Cardiac fibroblast (primary cell): Measurements from ENCODE around the gene TRIM52.

ENCODE experiments used
- DNase-seq, 2 donors: peaks; one replicate each; pipeline versions ENCODE4 v3.0.0 to v3.0.0-alpha.2; 2010; ENCODE audit warnings: low read depth in 2 of 2
- H3K4me3 ChIP-seq, 2 donors: replicated peaks in 1 of 2; 1 replicate in 1 of 2; 2 replicates in 1 of 2; pipeline ENCODE4 v1.5.1; 2011; ENCODE audit warnings: low read depth in 2 of 2, low read length in 2 of 2, mild to moderate bottlenecking in 2 of 2, moderate library complexity in 1 of 2
- CTCF ChIP-seq: IDR thresholded peaks from one replicate; pipeline ENCODE4 v1.5.1; 2011; ENCODE audit warnings: low read depth, mild to moderate bottlenecking, low read length, inconsistent platforms

Gene TRIM52

GRCh38 chr5:181261320-181262049 is 542 bp upstream of the TRIM52 start:
- DNase-seq = peak; percentile 77 to 78
- no peak for TF ChIP-seq CTCF

GRCh38 chr5:181259974-181260719 is 796 bp downstream of the TRIM52 start:
- H3K4me3 ChIP-seq = peak overlapping the region; percentile 86 to 91
- TF ChIP-seq CTCF = no peak
- DNase-seq = no peak

More at GRCh38 chr5:181261320-181262049, 542 bp upstream of the TRIM52 start:
- peak overlapping the region; percentile 86 to 91 for H3K4me3 ChIP-seq

- H3K4me3 ChIP-seq = peak overlapping the region; percentile 86 to 91
- no peak for TF ChIP-seq CTCF
- no peak for DNase-seq
Measured at GRCh38 chr5:181259283-181259682, 1.7 kb downstream of the TRIM52 start.

GRCh38 chr5:181258576-181258975 is 2.4 kb downstream of the TRIM52 start:
- DNase-seq = no peak
- no peak for TF ChIP-seq CTCF
- peak overlapping the region in 1 of 2 donors; percentile 91 for H3K4me3 ChIP-seq

GRCh38 chr5:181255836-181256578 is 4.9 kb downstream of the TRIM52 start:
- no peak overlapping the region for H3K4me3 ChIP-seq
- TF ChIP-seq CTCF = no peak

GRCh38 chr5:181255276-181255675 is 5.7 kb downstream of the TRIM52 start:
- TF ChIP-seq CTCF = no peak
- no peak for DNase-seq
- no peak overlapping the region for H3K4me3 ChIP-seq

More at GRCh38 chr5:181255836-181256578, 4.9 kb downstream of the TRIM52 start:
- peak in 1 of 2 donors; percentile 58 for DNase-seq
